GM12878 (cell line): Measurements from ENCODE around the gene TNFAIP2. TPM values are rescaled to one million over a fixed set of nuclear protein-coding genes. Genes with fewer than 3 reads are reported as not detected.

ENCODE experiments used
- ATAC-seq: fragments of 200-7000 bp; cut with Tn5 transposase; 3 replicates; pipeline ENCODE4 v1.9.1; 2020; ENCODE audit warnings: mild to moderate bottlenecking, moderate library complexity
- BruUV-seq: library from RNA; stranded (reverse); fragments of 400-500 nt; replicated peaks from 2 replicates; lab custom pipeline; 2021; lab: Mats Ljungman, UMichigan
- CTCF ChIA-PET: fragments of 300-600 bp; sonication (Branson Sonifier 250); formaldehyde crosslinking; extraction: SDS; loops from one replicate; lab custom pipeline; 2021; ENCODE audit warnings: inconsistent platforms; lab: Yijun Ruan, JAX
- POLR2A ChIA-PET: fragments of 350-600 bp; formaldehyde crosslinking; extraction: SDS; loops from one replicate; lab custom pipeline; 2021; ENCODE audit warnings: inconsistent platforms; lab: Charles Lee
- RAD21 ChIA-PET: fragments of 300-600 bp; sonication (Branson Sonifier 250); formaldehyde crosslinking; loops from one replicate; lab custom pipeline; 2023; ENCODE audit warnings: antibody characterized with exemption; ENCODE audit not compliant: unreplicated experiment; lab: Charles Lee
- SMC1A ChIA-PET: fragments of 300-600 bp; sonication (Branson Sonifier 250); formaldehyde crosslinking; loops from one replicate; lab custom pipeline; 2023; ENCODE audit not compliant: unreplicated experiment, uncharacterized antibody; lab: Charles Lee
- DNase-seq: peaks from one replicate; pipeline ENCODE4 v3.0.0-alpha.2; 2011; ENCODE audit warnings: low read depth, low spot score
- FAIRE-seq: peaks from 3 replicates; lab custom pipeline; 2011; peaks lifted over from hg19 to GRCh38; lab: Jason Lieb, UNC
- H2AFZ ChIP-seq: 2 replicates; pipeline ENCODE4 v1.6.0; 2011; ENCODE audit warnings: low read depth, low read length, control low read depth; ENCODE audit not compliant: control insufficient read depth
- H3K27ac ChIP-seq: 2 replicates; pipeline ENCODE4 v1.5.1; 2011; ENCODE audit warnings: control low read depth; ENCODE audit not compliant: control insufficient read depth, insufficient read depth
- H3K27me3 ChIP-seq, 2 experiments: replicated peaks in 1 of 2; 2 replicates each; pipeline versions ENCODE4 v1.6.0 to v1.6.1; 2011; ENCODE audit warnings: low read length in 1 of 2; ENCODE audit not compliant: control insufficient read depth in 2 of 2, insufficient read depth in 2 of 2
- H3K36me3 ChIP-seq, 2 experiments: 2 replicates each; pipeline ENCODE4 v1.5.1; 2011; ENCODE audit warnings: low read length in 1 of 2; ENCODE audit not compliant: control insufficient read depth in 2 of 2, insufficient read depth in 2 of 2
- H3K4me1 ChIP-seq: 2 replicates; pipeline ENCODE4 v1.6.1; 2011; ENCODE audit warnings: mild to moderate bottlenecking, low read length, moderate library complexity, mixed read lengths; ENCODE audit not compliant: control insufficient read depth, insufficient read depth
- H3K4me2 ChIP-seq: 2 replicates; pipeline ENCODE4 v1.6.0; 2011; ENCODE audit warnings: control low read depth; ENCODE audit not compliant: control insufficient read depth, insufficient read depth
- H3K4me3 ChIP-seq: fragments of 200-600 bp; sonication (generic); 2 replicates; pipeline ENCODE4 v1.5.1; 2016
- H3K79me2 ChIP-seq: 2 replicates; pipeline ENCODE4 v1.6.0; 2011; ENCODE audit warnings: low read length; ENCODE audit not compliant: control insufficient read depth, insufficient read depth
- H3K9ac ChIP-seq: 2 replicates; pipeline ENCODE4 v1.8.0; 2011; ENCODE audit warnings: low read length, control low read depth, mixed read lengths; ENCODE audit not compliant: control insufficient read depth, insufficient read depth
- H3K9me3 ChIP-seq: replicated peaks from 3 replicates; pipeline ENCODE4 v1.5.1; 2011; ENCODE audit warnings: mild to moderate bottlenecking, low read length; ENCODE audit not compliant: control insufficient read depth, insufficient read depth
- H4K20me1 ChIP-seq: 2 replicates; pipeline ENCODE4 v1.6.0; 2011; ENCODE audit not compliant: control insufficient read depth, insufficient read depth
- BMI1 ChIP-seq: fragments of 450-650 bp; IDR thresholded peaks from 2 replicates; pipeline ENCODE4 v1.6.1; 2016; ENCODE audit warnings: mild to moderate bottlenecking, moderate library complexity, borderline replicate concordance
- CBX3 ChIP-seq: fragments of 200-600 bp; sonication (generic); IDR thresholded peaks from 2 replicates; pipeline ENCODE4 v1.6.1; 2016; ENCODE audit warnings: low read depth, borderline replicate concordance
- EP300 ChIP-seq, 2 experiments: fragments of 150-350 bp in 1 of 2; IDR thresholded peaks; 2 replicates each; pipeline ENCODE4 v1.6.1; 2011 to 2012; ENCODE audit warnings: low read depth in 2 of 2, low read length in 2 of 2, borderline replicate concordance in 1 of 2, improper control_type of control experiment in 1 of 2, inconsistent platforms in 1 of 2; ENCODE audit not compliant: control insufficient read depth in 1 of 2
- FOXK2 ChIP-seq: fragments of 450-650 bp; IDR thresholded peaks from 2 replicates; pipeline ENCODE4 v1.6.1; 2017; ENCODE audit warnings: mild to moderate bottlenecking, moderate library complexity
- HDAC6 ChIP-seq: fragments of 200-600 bp; sonication (generic); IDR thresholded peaks from one replicate; pipeline ENCODE4 v1.8.0; 2017; ENCODE audit warnings: antibody characterized with exemption; ENCODE audit not compliant: unreplicated experiment
- KAT2A ChIP-seq: conservative IDR thresholded peaks from 2 replicates; pipeline ENCODE4 v1.6.1; 2011; ENCODE audit warnings: low read depth, low read length; ENCODE audit not compliant: control insufficient read depth
- NBN ChIP-seq: fragments of 450-650 bp; IDR thresholded peaks from 2 replicates; pipeline ENCODE4 v1.6.1; 2016
- PML ChIP-seq: IDR thresholded peaks from 2 replicates; pipeline ENCODE4 v1.6.1; 2012; ENCODE audit warnings: low read length, inconsistent platforms
- SMARCA5 ChIP-seq: fragments of 450-650 bp; IDR thresholded peaks from 2 replicates; pipeline ENCODE4 v1.6.1; 2017; ENCODE audit warnings: mild to moderate bottlenecking
- SREBF1 ChIP-seq: IDR thresholded peaks from 2 replicates; pipeline ENCODE4 v1.6.1; 2012; ENCODE audit warnings: mild to moderate bottlenecking, low read length
- SRF ChIP-seq, 2 experiments: IDR thresholded peaks; 2 replicates each; pipeline ENCODE4 v1.6.1; 2011; ENCODE audit warnings: low read depth in 2 of 2, low read length in 2 of 2, mild to moderate bottlenecking in 1 of 2, moderate library complexity in 1 of 2
- TAF1 ChIP-seq: IDR thresholded peaks from 2 replicates; pipeline ENCODE4 v1.6.1; 2011; ENCODE audit warnings: mild to moderate bottlenecking, low read depth, low read length, borderline replicate concordance
- WGBS: methylation state at CpG from one replicate; pipeline ENCODE4 v1.1.6; 2016; ENCODE audit warnings: low lambda C conversion rate; ENCODE audit not compliant: insufficient replicate concordance, insufficient coverage; ENCODE audit errors: missing lambda C conversion rate; 5-methylcytosine and 5-hydroxymethylcytosine counted together
- in situ Hi-C: fragments of 300-500 bp; cut with MboI; formaldehyde crosslinking; loops from 9 replicates; pipeline ENCODE4 v1.14.3; 2018; ENCODE audit warnings: mixed read lengths
- intact Hi-C: fragments of 100-400 bp; cut with micrococcal nuclease; formaldehyde crosslinking; loops from one replicate; pipeline ENCODE4 v1.14.2; 2022; ENCODE audit not compliant: unreplicated experiment
- polyA plus RNA-seq, 11 experiments: library from polyadenylated mRNA; depleted of rRNA in 4 of 11; unstranded in 6 of 11; stranded (reverse) in 5 of 11; fragments of >200 nt; fragmentation: Nextera tagmentation in 4 of 11; fragmentation: Illumina TruSeq in 1 of 11; extraction: Ambion mirVana in 4 of 11; extraction: Trizol in 1 of 11; gene quantifications; 1 replicate in 1 of 11; 2 replicates in 10 of 11; pipeline versions ENCODE4 v1.2.1 to v1.2.3, GENCODE V29; 2011 to 2016; ENCODE audit warnings: inconsistent platforms in 2 of 11, missing spikeins in 2 of 11, low read depth in 1 of 11
- total RNA-seq, 4 experiments: library from RNA; depleted of rRNA in 3 of 4; stranded (reverse); fragments of >200 nt in 3 of 4; fragmentation: Illumina TruSeq in 1 of 4; extraction: Trizol in 1 of 4; gene quantifications; 2 replicates each; pipeline versions ENCODE4 v1.2.1 to v1.2.3, GENCODE V29; 2013 to 2021
- TF ChIP-seq, protein P1 (sequence below): fragments of 450-650 bp; IDR thresholded peaks from 2 replicates; pipeline ENCODE4 v1.6.1; 2017; ENCODE audit warnings: mild to moderate bottlenecking, low read depth, inconsistent platforms; ENCODE audit not compliant: poor library complexity, severe bottlenecking
- TF ChIP-seq, protein P2 (sequence below): fragments of 450-650 bp; IDR thresholded peaks from 2 replicates; pipeline ENCODE4 v1.6.1; 2017; ENCODE audit warnings: mild to moderate bottlenecking, moderate library complexity

The TNFAIP2 gene
- total and polyA plus RNA-seq, 10 of the 15 experiments (the other 5 are each of a cell fraction or from before 2014, with no cell fraction given): 7.1 to 150 (median 74.5) TPM

DNA sequence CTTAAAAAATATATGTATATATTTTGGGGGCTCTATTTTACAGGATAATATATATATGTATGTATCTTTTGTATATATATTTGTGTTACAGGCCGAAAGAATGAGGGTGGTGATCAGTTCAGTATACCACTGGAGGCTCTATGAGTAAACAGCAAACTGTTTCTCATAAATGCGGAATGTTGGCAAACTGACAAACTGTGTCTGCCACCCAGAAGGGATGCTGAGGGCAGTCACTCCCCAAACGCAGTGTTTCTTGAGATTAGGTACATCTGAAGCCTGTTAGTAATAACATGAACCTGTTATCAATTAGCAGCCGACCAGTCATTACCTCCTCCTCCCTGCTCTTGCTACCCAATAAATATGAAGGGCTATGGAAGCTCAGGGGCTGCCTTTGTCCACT, 20.8 kb downstream of the TNFAIP2 start:
- in situ Hi-C loops: no loop called here
- SMC1A ChIA-PET: interaction anchor here (2.2 kb wide), 1 partner anchor 39 kb away, joined by 6 read pairs; no protein-coding TSS in a partner anchor
- Histone ChIP-seq H3K4me3 (no peak overlapping the region), H3K4me1 (peaks cover 16% of the 10 kb centered on the region), H4K20me1 (no peaks in the 10 kb centered on the region), H2AFZ (no peak overlapping the region), H3K27ac (no peak overlapping the region), H3K9me3 (no peaks in the 10 kb centered on the region), H3K36me3 (no peaks in the 10 kb centered on the region), H3K27me3 (no peaks in the 10 kb centered on the region), H3K4me2 (no peak overlapping the region), H3K79me2 (no peaks in the 10 kb centered on the region), H3K9ac (no peak overlapping the region)
- BruUV-seq: no TSS peak
- intact Hi-C loops: loop anchor here (5.0 kb wide), 1 partner anchor 43 kb away; no protein-coding TSS in a partner anchor
- TF ChIP-seq SREBF1: no peak
- TF ChIP-seq, protein P1, sequence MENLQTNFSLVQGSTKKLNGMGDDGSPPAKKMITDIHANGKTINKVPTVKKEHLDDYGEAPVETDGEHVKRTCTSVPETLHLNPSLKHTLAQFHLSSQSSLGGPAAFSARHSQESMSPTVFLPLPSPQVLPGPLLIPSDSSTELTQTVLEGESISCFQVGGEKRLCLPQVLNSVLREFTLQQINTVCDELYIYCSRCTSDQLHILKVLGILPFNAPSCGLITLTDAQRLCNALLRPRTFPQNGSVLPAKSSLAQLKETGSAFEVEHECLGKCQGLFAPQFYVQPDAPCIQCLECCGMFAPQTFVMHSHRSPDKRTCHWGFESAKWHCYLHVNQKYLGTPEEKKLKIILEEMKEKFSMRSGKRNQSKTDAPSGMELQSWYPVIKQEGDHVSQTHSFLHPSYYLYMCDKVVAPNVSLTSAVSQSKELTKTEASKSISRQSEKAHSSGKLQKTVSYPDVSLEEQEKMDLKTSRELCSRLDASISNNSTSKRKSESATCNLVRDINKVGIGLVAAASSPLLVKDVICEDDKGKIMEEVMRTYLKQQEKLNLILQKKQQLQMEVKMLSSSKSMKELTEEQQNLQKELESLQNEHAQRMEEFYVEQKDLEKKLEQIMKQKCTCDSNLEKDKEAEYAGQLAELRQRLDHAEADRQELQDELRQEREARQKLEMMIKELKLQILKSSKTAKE: no peak
- TF ChIP-seq SRF (IDR thresholded peaks at IDR 0.05; ENCODE audit: low read depth in 2 of 2, low read length in 2 of 2): no peak
- no peak for TF ChIP-seq TAF1
- no peak for TF ChIP-seq SMARCA5
- no peak for TF ChIP-seq FOXK2
- no peak for TF ChIP-seq EP300 (IDR thresholded peaks at IDR 0.05; ENCODE audit: borderline replicate concordance in 1 of 2, control insufficient read depth in 1 of 2, low read depth in 2 of 2, low read length in 2 of 2)
- TF ChIP-seq NBN: no peak
- no peak for TF ChIP-seq PML
- no peak for TF ChIP-seq CBX3
- TF ChIP-seq HDAC6: no peak
- no peak for TF ChIP-seq KAT2A
- TF ChIP-seq, protein P2, sequence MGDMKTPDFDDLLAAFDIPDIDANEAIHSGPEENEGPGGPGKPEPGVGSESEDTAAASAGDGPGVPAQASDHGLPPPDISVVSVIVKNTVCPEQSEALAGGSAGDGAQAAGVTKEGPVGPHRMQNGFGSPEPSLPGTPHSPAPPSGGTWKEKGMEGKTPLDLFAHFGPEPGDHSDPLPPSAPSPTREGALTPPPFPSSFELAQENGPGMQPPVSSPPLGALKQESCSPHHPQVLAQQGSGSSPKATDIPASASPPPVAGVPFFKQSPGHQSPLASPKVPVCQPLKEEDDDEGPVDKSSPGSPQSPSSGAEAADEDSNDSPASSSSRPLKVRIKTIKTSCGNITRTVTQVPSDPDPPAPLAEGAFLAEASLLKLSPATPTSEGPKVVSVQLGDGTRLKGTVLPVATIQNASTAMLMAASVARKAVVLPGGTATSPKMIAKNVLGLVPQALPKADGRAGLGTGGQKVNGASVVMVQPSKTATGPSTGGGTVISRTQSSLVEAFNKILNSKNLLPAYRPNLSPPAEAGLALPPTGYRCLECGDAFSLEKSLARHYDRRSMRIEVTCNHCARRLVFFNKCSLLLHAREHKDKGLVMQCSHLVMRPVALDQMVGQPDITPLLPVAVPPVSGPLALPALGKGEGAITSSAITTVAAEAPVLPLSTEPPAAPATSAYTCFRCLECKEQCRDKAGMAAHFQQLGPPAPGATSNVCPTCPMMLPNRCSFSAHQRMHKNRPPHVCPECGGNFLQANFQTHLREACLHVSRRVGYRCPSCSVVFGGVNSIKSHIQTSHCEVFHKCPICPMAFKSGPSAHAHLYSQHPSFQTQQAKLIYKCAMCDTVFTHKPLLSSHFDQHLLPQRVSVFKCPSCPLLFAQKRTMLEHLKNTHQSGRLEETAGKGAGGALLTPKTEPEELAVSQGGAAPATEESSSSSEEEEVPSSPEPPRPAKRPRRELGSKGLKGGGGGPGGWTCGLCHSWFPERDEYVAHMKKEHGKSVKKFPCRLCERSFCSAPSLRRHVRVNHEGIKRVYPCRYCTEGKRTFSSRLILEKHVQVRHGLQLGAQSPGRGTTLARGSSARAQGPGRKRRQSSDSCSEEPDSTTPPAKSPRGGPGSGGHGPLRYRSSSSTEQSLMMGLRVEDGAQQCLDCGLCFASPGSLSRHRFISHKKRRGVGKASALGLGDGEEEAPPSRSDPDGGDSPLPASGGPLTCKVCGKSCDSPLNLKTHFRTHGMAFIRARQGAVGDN: no peak
- TF ChIP-seq BMI1: no peak
- no peak for ATAC-seq
- no peak for FAIRE-seq
- WGBS: 1% methylated on average over 4 of the region's 4 CpGs
- DNase-seq: no peak
- CTCF ChIA-PET: interaction anchor here (1.2 to 8.6 kb wide), 2 partner anchors 39 to 41 kb away, joined by 4 to 176 read pairs; no protein-coding TSS in a partner anchor
- POLR2A ChIA-PET: no interaction called here
- RAD21 ChIA-PET: interaction anchor here (1.0 kb wide), 1 partner anchor 39 kb away, joined by 5 read pairs; no protein-coding TSS in a partner anchor
